ENCODE measurements around the gene STRN.

GRCh38 chr2:36824273-36824672 lies 142.1 kb downstream of the STRN start:
- TF ChIP-seq, protein P1, sequence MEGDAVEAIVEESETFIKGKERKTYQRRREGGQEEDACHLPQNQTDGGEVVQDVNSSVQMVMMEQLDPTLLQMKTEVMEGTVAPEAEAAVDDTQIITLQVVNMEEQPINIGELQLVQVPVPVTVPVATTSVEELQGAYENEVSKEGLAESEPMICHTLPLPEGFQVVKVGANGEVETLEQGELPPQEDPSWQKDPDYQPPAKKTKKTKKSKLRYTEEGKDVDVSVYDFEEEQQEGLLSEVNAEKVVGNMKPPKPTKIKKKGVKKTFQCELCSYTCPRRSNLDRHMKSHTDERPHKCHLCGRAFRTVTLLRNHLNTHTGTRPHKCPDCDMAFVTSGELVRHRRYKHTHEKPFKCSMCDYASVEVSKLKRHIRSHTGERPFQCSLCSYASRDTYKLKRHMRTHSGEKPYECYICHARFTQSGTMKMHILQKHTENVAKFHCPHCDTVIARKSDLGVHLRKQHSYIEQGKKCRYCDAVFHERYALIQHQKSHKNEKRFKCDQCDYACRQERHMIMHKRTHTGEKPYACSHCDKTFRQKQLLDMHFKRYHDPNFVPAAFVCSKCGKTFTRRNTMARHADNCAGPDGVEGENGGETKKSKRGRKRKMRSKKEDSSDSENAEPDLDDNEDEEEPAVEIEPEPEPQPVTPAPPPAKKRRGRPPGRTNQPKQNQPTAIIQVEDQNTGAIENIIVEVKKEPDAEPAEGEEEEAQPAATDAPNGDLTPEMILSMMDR (IDR thresholded peaks at IDR 0.05): no peak
- TF ChIP-seq POLR2A (IDR thresholded peaks at IDR 0.05): no peak

All from upper lobe of left lung (tissue), 4 donors.